DND-41 (cell line): Measurements from ENCODE around the gene PLXNC1.

ENCODE experiments used
- CTCF ChIP-seq: IDR thresholded peaks from 2 replicates; pipeline ENCODE4 v1.5.1; 2012; ENCODE audit warnings: borderline replicate concordance, low read length, moderate library complexity, mild to moderate bottlenecking; ENCODE audit not compliant: poor library complexity, severe bottlenecking; ENCODE audit errors: extremely low read depth
- EZH2 ChIP-seq: IDR thresholded peaks from 3 replicates; pipeline ENCODE4 v1.6.1; 2012; ENCODE audit warnings: borderline replicate concordance, low read depth, mild to moderate bottlenecking, moderate library complexity, low read length, inconsistent platforms; ENCODE audit not compliant: severe bottlenecking

GRCh38 chr12:94107910-94108309 lies 40.5 kb upstream of the PLXNC1 start:
- TF ChIP-seq CTCF (no peak), EZH2 (no peak)
